CD14-positive monocyte (primary cell): Measurements from ENCODE around the gene SUSD6. TPM values are rescaled to one million over a fixed set of nuclear protein-coding genes. Genes with fewer than 3 reads are reported as not detected.

Experiments used
- DNase-seq, 3 donors: peaks; one replicate each; pipeline ENCODE4 v3.0.0-alpha.2; 2011 to 2022
- H2AFZ ChIP-seq: 2 replicates; pipeline ENCODE4 v1.6.0; 2012; ENCODE audit warnings: mild to moderate bottlenecking, low read depth, low read length, inconsistent platforms; ENCODE audit not compliant: insufficient read depth, poor library complexity, severe bottlenecking
- H3K27ac ChIP-seq, 2 donors: 1 replicate in 1 of 2; 2 replicates in 1 of 2; pipeline ENCODE4 v1.5.1; 2012 to 2013; ENCODE audit warnings: low read length in 2 of 2, control low read depth in 1 of 2, inconsistent platforms in 1 of 2, low read depth in 1 of 2, mild to moderate bottlenecking in 1 of 2
- H3K27me3 ChIP-seq, 2 donors: one replicate each; pipeline versions ENCODE4 v1.6.0 to v1.6.1; 2011 to 2013; ENCODE audit warnings: low read length in 2 of 2; ENCODE audit not compliant: control insufficient read depth in 2 of 2, insufficient read depth in 2 of 2
- H3K36me3 ChIP-seq, 2 donors: replicated peaks in 1 of 2; 1 replicate in 1 of 2; 2 replicates in 1 of 2; pipeline versions ENCODE4 v1.5.1 to v1.6.1; 2012 to 2013; ENCODE audit warnings: low read length in 2 of 2, control low read depth in 1 of 2, inconsistent platforms in 1 of 2, mild to moderate bottlenecking in 1 of 2; ENCODE audit not compliant: insufficient read depth in 2 of 2, control insufficient read depth in 1 of 2
- H3K4me1 ChIP-seq, 2 donors: 1 replicate in 1 of 2; 2 replicates in 1 of 2; pipeline versions ENCODE4 v1.5.1 to v1.6.1; 2012 to 2013; ENCODE audit warnings: low read length in 2 of 2, control low read depth in 1 of 2, inconsistent platforms in 1 of 2, mild to moderate bottlenecking in 1 of 2, moderate library complexity in 1 of 2; ENCODE audit not compliant: insufficient read depth in 2 of 2, control insufficient read depth in 1 of 2
- H3K4me2 ChIP-seq: replicated peaks from 2 replicates; pipeline ENCODE3; 2012; ENCODE audit warnings: low read length, moderate library complexity, mild to moderate bottlenecking; ENCODE audit not compliant: poor library complexity, severe bottlenecking; ENCODE audit errors: extremely low read depth
- H3K4me3 ChIP-seq, 3 experiments: fragments of 200-600 bp in 1 of 3; sonication (generic) in 1 of 3; replicated peaks in 1 of 3; 1 replicate in 2 of 3; 2 replicates in 1 of 3; pipeline ENCODE4 v1.5.1; 2011 to 2013; ENCODE audit warnings: low read length in 3 of 3, mild to moderate bottlenecking in 3 of 3, control low read depth in 2 of 3, low read depth in 2 of 3, inconsistent platforms in 1 of 3, moderate library complexity in 1 of 3
- H3K79me2 ChIP-seq: 2 replicates; pipeline ENCODE4 v1.6.0; 2012; ENCODE audit warnings: mild to moderate bottlenecking, control low read depth, inconsistent platforms, low read length, moderate library complexity; ENCODE audit not compliant: insufficient read depth
- H3K9ac ChIP-seq: 2 replicates; pipeline ENCODE4 v1.6.0; 2017; ENCODE audit warnings: low read length, mild to moderate bottlenecking; ENCODE audit not compliant: insufficient read depth, poor library complexity, severe bottlenecking
- H3K9me3 ChIP-seq, 2 donors: replicated peaks in 1 of 2; 1 replicate in 1 of 2; 2 replicates in 1 of 2; pipeline versions ENCODE4 v1.5.1 to v1.6.1; 2012 to 2013; ENCODE audit warnings: low read length in 2 of 2, control low read depth in 1 of 2; ENCODE audit not compliant: control insufficient read depth in 1 of 2, insufficient read depth in 1 of 2
- H4K20me1 ChIP-seq: 2 replicates; pipeline ENCODE4 v1.6.0; 2012; ENCODE audit warnings: mild to moderate bottlenecking, low read length, control low read depth, moderate library complexity; ENCODE audit not compliant: insufficient read depth
- H3K27ac Mint-ChIP-seq, 7 donors: one replicate each; pipeline ENCODE4 v1.8.0; 2020; ENCODE audit warnings: mild to moderate bottlenecking in 7 of 7, mixed read lengths in 7 of 7, moderate library complexity in 6 of 7, inconsistent platforms in 2 of 7
- H3K27me3 Mint-ChIP-seq, 3 donors: one replicate each; pipeline ENCODE4 v1.8.0; 2021 to 2022; ENCODE audit warnings: low read depth in 3 of 3, mild to moderate bottlenecking in 3 of 3, mixed read lengths in 3 of 3, moderate library complexity in 3 of 3, inconsistent platforms in 1 of 3
- H3K36me3 Mint-ChIP-seq, 2 donors: one replicate each; pipeline ENCODE4 v1.8.0; 2020; ENCODE audit warnings: mixed read lengths in 2 of 2, inconsistent platforms in 1 of 2, mild to moderate bottlenecking in 1 of 2
- H3K4me1 Mint-ChIP-seq: one replicate; pipeline ENCODE4 v1.8.0; 2020; ENCODE audit warnings: mild to moderate bottlenecking, mixed read lengths
- H3K4me3 Mint-ChIP-seq, 2 donors: one replicate each; pipeline ENCODE4 v1.8.0; 2020; ENCODE audit warnings: mild to moderate bottlenecking in 2 of 2, mixed read lengths in 2 of 2, moderate library complexity in 1 of 2
- H3K9me3 Mint-ChIP-seq, 7 donors: one replicate each; pipeline ENCODE4 v1.8.0; 2020 to 2022; ENCODE audit warnings: mixed read lengths in 7 of 7, mild to moderate bottlenecking in 6 of 7, moderate library complexity in 6 of 7, inconsistent platforms in 2 of 7
- WGBS: methylation state at CpG from one replicate; pipeline ENCODE4 v1.1.5; 2013; ENCODE audit warnings: missing lambda C conversion rate; ENCODE audit not compliant: insufficient coverage; 5-methylcytosine and 5-hydroxymethylcytosine counted together
- intact Hi-C, 2 donors: fragments of 100-400 bp; cut with micrococcal nuclease; formaldehyde crosslinking; loops; one replicate each; pipeline versions ENCODE4 v1.15.0 to v1.15.1; 2023
- polyA plus RNA-seq, 3 donors: library from polyadenylated mRNA; depleted of rRNA in 1 of 3; unstranded in 2 of 3; stranded (reverse) in 1 of 3; fragments of 300-500 nt in 2 of 3; fragments of >200 nt in 1 of 3; fragmentation: Illumina TruSeq in 2 of 3; gene quantifications; 1 replicate in 2 of 3; 2 replicates in 1 of 3; pipeline ENCODE4 v1.2.3, GENCODE V29; 2012 to 2021
- TF ChIP-seq, protein P1 (sequence below): fragments of 200-600 bp; IDR thresholded peaks from one replicate; pipeline ENCODE4 v1.8.0; 2022; ENCODE audit warnings: antibody characterized with exemption, mild to moderate bottlenecking

Gene SUSD6
- polyA plus RNA-seq, 3 donors = 17.3 to 81.8 (median 30.1) TPM

DNA sequence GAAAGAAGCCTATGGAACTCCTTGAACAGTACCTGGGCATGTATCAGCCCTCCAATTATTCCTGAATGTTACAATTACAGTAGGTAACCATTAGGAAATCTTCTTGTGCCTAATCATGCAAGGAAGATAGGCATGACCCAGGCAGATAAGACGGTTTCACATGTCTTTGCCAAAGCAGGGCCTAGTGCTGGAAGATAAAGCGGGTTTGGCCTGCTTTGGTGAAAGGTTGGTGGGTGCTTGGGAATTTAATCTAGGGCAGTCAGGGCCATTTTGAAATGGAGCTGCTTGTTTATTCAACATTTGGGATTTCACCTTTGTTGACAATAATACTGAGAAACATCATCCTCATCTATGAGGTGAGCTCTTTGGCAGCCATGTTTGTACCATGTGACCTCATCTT, 143.1 kb downstream of the SUSD6 start:
- 93% methylated on average over 2 of the region's 2 CpGs for WGBS

DNA sequence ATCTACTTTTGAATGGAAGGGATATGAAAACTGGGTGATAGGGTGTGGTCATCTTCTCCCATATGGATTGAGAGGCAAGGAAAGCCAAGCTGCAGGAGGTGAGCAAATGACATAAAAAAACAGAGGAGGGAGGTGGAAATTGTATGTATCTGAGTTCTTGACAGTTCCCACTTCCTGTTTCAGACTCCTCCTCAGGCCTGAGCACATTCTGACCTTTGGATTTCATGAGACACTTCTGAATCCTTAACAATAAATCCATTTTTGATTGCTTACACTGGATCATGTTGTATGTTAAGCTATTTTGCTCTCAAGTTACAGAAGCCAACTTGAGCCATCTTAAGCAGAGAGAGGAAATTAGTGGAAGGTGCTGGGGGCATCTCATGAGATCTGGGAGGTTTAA, 143.9 kb downstream of the SUSD6 start:
- H3K27me3 Mint-ChIP-seq = peaks cover 0 to 4% (median 0%) of the 10 kb centered on the region in 3 donors
- H3K27me3 ChIP-seq = no peaks in the 10 kb centered on the region
- no peak overlapping the region for H3K27ac Mint-ChIP-seq
- H3K4me1 Mint-ChIP-seq = peaks cover 21% of the 10 kb centered on the region
- H3K9ac ChIP-seq = no peak overlapping the region
- no peaks in the 10 kb centered on the region for H3K9me3 ChIP-seq
- H3K79me2 ChIP-seq = no peaks in the 10 kb centered on the region
- peaks cover 0 to 7% (median 2%) of the 10 kb centered on the region in 7 donors for H3K9me3 Mint-ChIP-seq
- TF ChIP-seq, protein P1, sequence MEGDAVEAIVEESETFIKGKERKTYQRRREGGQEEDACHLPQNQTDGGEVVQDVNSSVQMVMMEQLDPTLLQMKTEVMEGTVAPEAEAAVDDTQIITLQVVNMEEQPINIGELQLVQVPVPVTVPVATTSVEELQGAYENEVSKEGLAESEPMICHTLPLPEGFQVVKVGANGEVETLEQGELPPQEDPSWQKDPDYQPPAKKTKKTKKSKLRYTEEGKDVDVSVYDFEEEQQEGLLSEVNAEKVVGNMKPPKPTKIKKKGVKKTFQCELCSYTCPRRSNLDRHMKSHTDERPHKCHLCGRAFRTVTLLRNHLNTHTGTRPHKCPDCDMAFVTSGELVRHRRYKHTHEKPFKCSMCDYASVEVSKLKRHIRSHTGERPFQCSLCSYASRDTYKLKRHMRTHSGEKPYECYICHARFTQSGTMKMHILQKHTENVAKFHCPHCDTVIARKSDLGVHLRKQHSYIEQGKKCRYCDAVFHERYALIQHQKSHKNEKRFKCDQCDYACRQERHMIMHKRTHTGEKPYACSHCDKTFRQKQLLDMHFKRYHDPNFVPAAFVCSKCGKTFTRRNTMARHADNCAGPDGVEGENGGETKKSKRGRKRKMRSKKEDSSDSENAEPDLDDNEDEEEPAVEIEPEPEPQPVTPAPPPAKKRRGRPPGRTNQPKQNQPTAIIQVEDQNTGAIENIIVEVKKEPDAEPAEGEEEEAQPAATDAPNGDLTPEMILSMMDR = no peak
- no peak for DNase-seq
- H4K20me1 ChIP-seq = no peaks in the 10 kb centered on the region
- intact Hi-C loops = no loop called here
- H3K4me1 ChIP-seq = peaks cover 4 to 7% of the 10 kb centered on the region in 2 donors
- H3K4me3 Mint-ChIP-seq = no peak overlapping the region
- no peak overlapping the region for H3K4me3 ChIP-seq
- no peak overlapping the region for H3K4me2 ChIP-seq
- no peak overlapping the region for H3K27ac ChIP-seq
- H2AFZ ChIP-seq = peak overlapping the region; percentile 34
- H3K36me3 ChIP-seq = no peaks in the 10 kb centered on the region
- H3K36me3 Mint-ChIP-seq = no peaks in the 10 kb centered on the region

More for the DNA sequence above, 143.1 kb downstream of the SUSD6 start:
- no peak for DNase-seq
- Histone ChIP-seq H3K9ac (no peak overlapping the region), H3K4me3 (no peak overlapping the region), H3K79me2 (no peaks in the 10 kb centered on the region), H3K27me3 (no peaks in the 10 kb centered on the region), H3K27ac (no peak overlapping the region), H3K4me1 (peaks cover 4 to 7% of the 10 kb centered on the region in 2 donors), H3K4me2 (no peak overlapping the region), H3K9me3 (no peaks in the 10 kb centered on the region), H3K36me3 (no peaks in the 10 kb centered on the region), H4K20me1 (no peaks in the 10 kb centered on the region), H2AFZ (no peak overlapping the region)
- intact Hi-C loops = no loop called here
- peaks cover 0 to 7% (median 2%) of the 10 kb centered on the region in 7 donors for H3K9me3 Mint-ChIP-seq
- peak overlapping the region in 1 of 7 donors; percentile 26 for H3K27ac Mint-ChIP-seq
- H3K36me3 Mint-ChIP-seq = no peaks in the 10 kb centered on the region
- TF ChIP-seq, protein P1 = no peak
- H3K4me1 Mint-ChIP-seq = peaks cover 20% of the 10 kb centered on the region
- peaks cover 0 to 4% (median 0%) of the 10 kb centered on the region in 3 donors for H3K27me3 Mint-ChIP-seq
- H3K4me3 Mint-ChIP-seq = no peak overlapping the region
